Lung (tissue), 12 donors: Measurements from ENCODE around the gene CSTPP1. TPM values are rescaled to one million over a fixed set of nuclear protein-coding genes. Genes with fewer than 3 reads are reported as not detected.
"Not testable (repeated sequence)": the region's sequence is repeated elsewhere in the genome, so short reads cannot be mapped to it uniquely, and the experiment has no call there.

Experiments used
- ATAC-seq: fragments of 200-7000 bp; cut with Tn5 transposase; one replicate; pipeline ENCODE4 v1.9.1; 2020; ENCODE audit warnings: moderate number of reproducible peaks; ENCODE audit not compliant: insufficient read depth, low FRiP score
- DNase-seq, 3 donors: peaks; one replicate each; pipeline ENCODE4 v3.0.0-alpha.2; 2013 to 2017
- H3K27ac ChIP-seq, 2 donors: one replicate each; pipeline ENCODE4 v1.5.1; 2013; ENCODE audit warnings: mild to moderate bottlenecking in 2 of 2, moderate library complexity in 2 of 2, control low read depth in 1 of 2, inconsistent platforms in 1 of 2, low read depth in 1 of 2, low read length in 1 of 2
- H3K27me3 ChIP-seq, 3 donors: one replicate each; pipeline ENCODE4 v1.5.1; 2013; ENCODE audit warnings: low read length in 2 of 3; ENCODE audit not compliant: control insufficient read depth in 3 of 3, insufficient read depth in 3 of 3
- H3K36me3 ChIP-seq, 4 donors: one replicate each; pipeline ENCODE4 v1.5.1; 2013; ENCODE audit warnings: low read length in 4 of 4, mild to moderate bottlenecking in 1 of 4, moderate library complexity in 1 of 4; ENCODE audit not compliant: control insufficient read depth in 4 of 4, insufficient read depth in 4 of 4
- H3K4me1 ChIP-seq, 5 donors: one replicate each; pipeline ENCODE4 v1.5.1; 2013; ENCODE audit warnings: low read length in 5 of 5, mild to moderate bottlenecking in 2 of 5, moderate library complexity in 1 of 5; ENCODE audit not compliant: control insufficient read depth in 5 of 5, insufficient read depth in 5 of 5
- H3K4me3 ChIP-seq: one replicate; pipeline ENCODE4 v1.5.1; 2013; ENCODE audit warnings: mild to moderate bottlenecking, control low read depth, moderate library complexity
- H3K9ac ChIP-seq, 2 donors: one replicate each; pipeline ENCODE4 v1.5.1; 2013; ENCODE audit warnings: low read length in 2 of 2, control low read depth in 1 of 2; ENCODE audit not compliant: insufficient read depth in 1 of 2
- H3K9me3 ChIP-seq, 4 donors: one replicate each; pipeline ENCODE4 v1.5.1; 2013; ENCODE audit warnings: low read length in 3 of 4, mild to moderate bottlenecking in 1 of 4, moderate library complexity in 1 of 4; ENCODE audit not compliant: control insufficient read depth in 4 of 4, insufficient read depth in 3 of 4
- CTCF ChIP-seq: IDR thresholded peaks from 2 replicates; pipeline ENCODE4 v1.5.1; 2012; ENCODE audit warnings: mild to moderate bottlenecking; ENCODE audit errors: control extremely low read depth, extremely low read depth
- WGBS, 2 donors: extraction: QIAGEN DNeasy Blood & Tissue Kit; methylation state at CpG; one replicate each; pipeline ENCODE4 v1.1.7; 2013; 5-methylcytosine and 5-hydroxymethylcytosine counted together
- polyA plus RNA-seq, 2 donors: library from polyadenylated mRNA; stranded (reverse); fragments of 200-250 nt; gene quantifications; one replicate each; pipeline ENCODE4 v1.2.1, GENCODE V29; 2013
- total RNA-seq, 2 donors: library from RNA; depleted of rRNA in 1 of 2; stranded (reverse); fragments of >200 nt in 1 of 2; gene quantifications; one replicate each; pipeline ENCODE4 v1.2.1, GENCODE V29; 2014 to 2021
- donor health status: control.
- donor health status: control.
- donor health status: Bipolar disorder and iron deficiency.
- donor health status: healthy.
- donor health status: DM: yes; HTN: yes; CAD: no.

The CSTPP1 gene
- total and polyA plus RNA-seq, 4 donors: 26.0 to 45.8 (median 34.4) TPM

- no peak for ATAC-seq
- Histone ChIP-seq H3K4me3 (no peak overlapping the region), H3K36me3 (peaks cover 0 to 9% (median under 1%) of the 10 kb centered on the region in 4 donors), H3K27me3 (no peaks in the 10 kb centered on the region), H3K9me3 (peaks cover 0 to under 1% (median 0%) of the 10 kb centered on the region in 4 donors), H3K4me1 (no peaks in the 10 kb centered on the region), H3K27ac (no peak overlapping the region), H3K9ac (no peak overlapping the region)
- 94 to 98% methylated on average over 2 of the region's 2 CpGs for WGBS, 2 donors
- TF ChIP-seq CTCF: no peak
- no peak for DNase-seq
Observed at GRCh38 chr11:46984548-46984947, 48.0 kb downstream of the CSTPP1 start.

GRCh38 chr11:46984987-46985386, 48.4 kb downstream of the CSTPP1 start:
- 86 to 91% methylated on average over 4 of the region's 4 CpGs for WGBS, 2 donors
- Histone ChIP-seq H3K27ac (no peak overlapping the region), H3K36me3 (peaks cover 0 to 13% (median 3%) of the 10 kb centered on the region in 4 donors), H3K27me3 (no peaks in the 10 kb centered on the region), H3K9me3 (peaks cover 0 to 2% (median 0%) of the 10 kb centered on the region in 4 donors), H3K4me3 (no peak overlapping the region), H3K9ac (no peak overlapping the region), H3K4me1 (no peaks in the 10 kb centered on the region)
- TF ChIP-seq CTCF: no peak
- no peak for DNase-seq
- no peak for ATAC-seq

GRCh38 chr11:46987183-46987582, 50.6 kb downstream of the CSTPP1 start:
- H3K27me3 ChIP-seq: no peaks in the 10 kb centered on the region
- no peak overlapping the region for H3K9ac ChIP-seq
- TF ChIP-seq CTCF: no peak
- H3K27ac ChIP-seq: no peak overlapping the region
- no peak for DNase-seq
- peaks cover 0 to 14% (median 5%) of the 10 kb centered on the region in 4 donors for H3K36me3 ChIP-seq
- 98% methylated on average over 3 of the region's 3 CpGs for WGBS, 2 donors
- H3K4me1 ChIP-seq: no peaks in the 10 kb centered on the region
- no peak for ATAC-seq
- no peak overlapping the region for H3K4me3 ChIP-seq
- H3K9me3 ChIP-seq: peaks cover 0 to 2% (median 0%) of the 10 kb centered on the region in 4 donors

- not testable (repeated sequence) for H3K4me1 ChIP-seq, DNase-seq, H3K9me3 ChIP-seq, H3K9ac ChIP-seq, H3K27ac ChIP-seq, ATAC-seq, H3K4me3 ChIP-seq, H3K27me3 ChIP-seq
- peaks cover 0 to 14% (median 5%) of the 10 kb centered on the region in 4 donors for H3K36me3 ChIP-seq
- 96 to 98% methylated on average over 1 of the region's 1 CpG for WGBS, 2 donors
Observed at GRCh38 chr11:46989810-46990487, 53.4 kb downstream of the CSTPP1 start.
